GM18511 (cell line): ENCODE measurements around the gene ZBTB18.
"Not testable (repeated sequence)": the region's sequence is repeated elsewhere in the genome, so short reads cannot be mapped to it uniquely, and the experiment has no call there.

Source experiments
- ATAC-seq: cut with Tn5 transposase; IDR thresholded peaks from one replicate; pipeline ENCODE4 v1.9.1; 2021; ENCODE audit warnings: mild to moderate bottlenecking, moderate library complexity; ENCODE audit not compliant: unreplicated experiment

ZBTB18 gene

DNA sequence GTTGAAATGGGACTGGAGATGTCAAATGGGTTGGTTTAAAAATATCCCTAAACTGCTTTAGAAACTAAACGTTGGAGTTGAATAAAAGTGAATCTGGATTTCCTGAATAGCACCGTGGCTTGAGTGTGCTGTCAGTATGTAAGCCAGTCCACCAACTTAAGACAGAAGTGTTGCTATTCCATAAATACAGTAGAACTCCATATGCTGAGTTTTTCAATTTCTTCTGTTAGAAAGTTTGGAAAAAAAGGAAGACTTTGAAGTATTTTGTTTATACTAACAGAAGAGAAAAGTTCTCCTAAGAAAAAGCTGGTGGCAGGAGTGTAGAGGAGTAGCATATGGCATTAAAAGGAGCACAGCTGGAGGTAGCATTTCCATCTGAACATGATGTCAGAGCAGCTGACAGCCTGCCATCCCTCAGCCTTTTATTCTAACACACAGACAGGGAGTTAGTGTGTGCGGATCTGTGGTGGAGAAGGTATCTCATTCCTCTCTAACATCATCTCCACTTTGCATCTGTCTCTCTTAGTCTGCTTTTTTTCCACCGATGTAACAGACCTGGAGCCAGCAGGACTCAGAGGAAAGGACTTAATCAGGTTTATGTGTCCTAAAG lies at the start of gene ZBTB18:
ZBTB18 (plus strand) TSS at position 449 of the 610 bp plus-strand sequence; CDS start at position 598, 149 bp downstream.
- no peak for ATAC-seq

GRCh38 chr1:244002721-244003120 lies 48.4 kb upstream of the ZBTB18 start:
- ATAC-seq: no peak

GRCh38 chr1:244005455-244005854 lies 45.6 kb upstream of the ZBTB18 start:
- no peak for ATAC-seq

GRCh38 chr1:244006381-244006901 lies 44.6 kb upstream of the ZBTB18 start:
- ATAC-seq: no peak

DNA sequence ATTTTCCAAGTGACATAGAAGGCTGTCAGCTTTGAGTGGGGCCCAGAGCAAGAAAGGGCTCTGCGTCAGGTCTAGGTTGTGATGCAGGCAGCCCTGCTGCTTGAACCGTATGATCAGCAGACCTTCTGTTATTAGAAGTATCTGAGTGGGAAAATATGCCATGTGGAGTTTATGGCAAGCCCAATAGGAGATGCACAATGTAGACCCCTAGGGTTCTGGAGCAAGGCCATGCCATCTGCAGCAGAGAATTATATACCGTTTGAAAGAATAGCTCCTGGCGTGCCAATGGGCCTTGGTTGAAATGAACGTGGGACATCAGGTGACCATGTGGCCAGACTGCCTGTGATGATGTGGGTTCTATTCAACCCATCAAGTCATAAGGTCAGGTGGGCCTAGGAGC lies 44.1 kb upstream of the ZBTB18 start:
- no peak for ATAC-seq

- ATAC-seq: peak; percentile 58
Observed at GRCh38 chr1:244010191-244010590, 40.9 kb upstream of the ZBTB18 start.

- no peak for ATAC-seq
Observed at GRCh38 chr1:244010703-244011123, 40.4 kb upstream of the ZBTB18 start.

- ATAC-seq: no peak
Observed at GRCh38 chr1:244011271-244011670, 39.8 kb upstream of the ZBTB18 start.

DNA sequence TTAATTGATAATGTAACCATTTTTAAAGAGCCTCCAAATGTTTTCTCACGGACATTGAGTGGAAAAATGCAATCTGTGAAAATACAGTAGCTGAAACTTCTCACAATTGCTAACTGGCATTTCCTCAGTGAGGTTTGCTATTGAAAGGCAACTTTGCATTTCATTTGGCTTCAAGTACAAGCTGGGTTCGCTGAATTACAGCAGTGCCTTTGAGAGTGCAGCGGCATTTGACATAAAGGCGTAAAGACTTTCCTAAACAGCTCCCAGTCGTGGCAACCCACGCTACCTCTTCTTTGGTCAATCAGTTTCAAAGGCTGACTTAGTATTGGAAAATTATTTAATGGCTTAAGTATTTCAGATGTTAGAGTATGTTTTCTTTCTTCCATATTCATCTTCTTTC lies 39.3 kb upstream of the ZBTB18 start:
- ATAC-seq: no peak

- no peak for ATAC-seq
Observed at GRCh38 chr1:244012202-244012601, 38.9 kb upstream of the ZBTB18 start.

- no peak for ATAC-seq
Observed at GRCh38 chr1:244013100-244013499, 38.0 kb upstream of the ZBTB18 start.

- ATAC-seq: not testable (repeated sequence)
Observed at GRCh38 chr1:244014862-244015261, 36.2 kb upstream of the ZBTB18 start.

DNA sequence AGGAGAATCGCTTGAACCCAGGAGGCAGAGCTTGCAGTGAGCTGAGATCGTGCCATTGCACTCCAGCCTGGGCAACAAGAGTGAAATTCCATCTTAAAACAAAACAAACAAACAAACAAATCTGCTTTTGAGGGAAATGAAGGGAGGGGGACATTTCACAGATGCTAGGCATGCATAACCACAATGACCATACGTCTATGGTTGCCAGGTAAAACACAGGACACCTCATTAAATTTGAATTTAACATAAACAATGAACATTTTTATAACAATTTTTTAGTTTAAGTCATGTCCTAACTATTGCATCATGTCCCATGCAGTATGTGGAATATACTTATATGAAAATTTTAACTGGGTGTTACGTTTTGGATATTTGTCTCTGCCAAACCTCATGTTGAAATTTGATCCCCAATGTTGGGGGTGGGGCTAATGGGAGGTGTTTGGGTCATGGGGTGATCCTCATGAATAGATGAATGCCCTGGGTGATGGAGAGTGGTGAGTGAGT lies 31.0 kb upstream of the ZBTB18 start:
- ATAC-seq: no peak

DNA sequence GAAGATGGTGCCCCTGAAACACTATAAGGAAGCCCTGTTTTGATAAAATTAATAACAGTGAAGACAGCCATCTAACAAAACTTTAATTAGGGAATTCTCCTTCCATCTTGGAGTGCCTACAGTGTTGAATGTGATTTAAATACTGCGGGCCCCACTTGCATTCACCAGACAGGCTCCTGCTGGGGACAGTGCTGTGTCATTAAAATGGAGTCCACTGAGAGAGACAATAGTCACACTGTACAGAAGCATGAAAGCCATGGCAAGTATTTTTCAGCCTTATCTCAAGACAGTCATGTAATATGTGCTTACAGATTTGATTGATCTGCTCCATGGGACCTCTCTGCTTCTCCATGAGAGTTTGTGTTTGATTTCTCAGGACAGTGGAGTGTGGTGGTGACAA lies 29.7 kb upstream of the ZBTB18 start:
- ATAC-seq: no peak

DNA sequence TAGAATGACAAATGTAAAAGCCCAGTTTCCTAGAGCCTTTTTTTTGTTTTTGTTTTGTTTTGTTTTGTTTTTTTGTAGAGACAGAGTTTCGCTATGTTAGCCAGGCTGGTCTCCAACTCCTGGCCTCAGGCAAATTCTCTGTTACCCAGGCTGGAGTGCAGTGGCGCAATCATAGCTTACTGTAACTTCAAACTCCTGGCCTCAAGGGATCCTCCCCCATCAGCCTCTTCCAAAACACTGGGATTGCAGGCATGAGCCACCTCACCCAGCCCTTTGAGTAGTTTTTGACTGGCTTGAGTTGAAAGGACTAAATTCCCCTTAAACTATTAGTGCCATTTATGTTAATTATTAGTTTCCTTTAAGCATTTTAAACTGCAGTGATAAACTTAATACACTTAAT lies 28.8 kb upstream of the ZBTB18 start:
- no peak for ATAC-seq

DNA sequence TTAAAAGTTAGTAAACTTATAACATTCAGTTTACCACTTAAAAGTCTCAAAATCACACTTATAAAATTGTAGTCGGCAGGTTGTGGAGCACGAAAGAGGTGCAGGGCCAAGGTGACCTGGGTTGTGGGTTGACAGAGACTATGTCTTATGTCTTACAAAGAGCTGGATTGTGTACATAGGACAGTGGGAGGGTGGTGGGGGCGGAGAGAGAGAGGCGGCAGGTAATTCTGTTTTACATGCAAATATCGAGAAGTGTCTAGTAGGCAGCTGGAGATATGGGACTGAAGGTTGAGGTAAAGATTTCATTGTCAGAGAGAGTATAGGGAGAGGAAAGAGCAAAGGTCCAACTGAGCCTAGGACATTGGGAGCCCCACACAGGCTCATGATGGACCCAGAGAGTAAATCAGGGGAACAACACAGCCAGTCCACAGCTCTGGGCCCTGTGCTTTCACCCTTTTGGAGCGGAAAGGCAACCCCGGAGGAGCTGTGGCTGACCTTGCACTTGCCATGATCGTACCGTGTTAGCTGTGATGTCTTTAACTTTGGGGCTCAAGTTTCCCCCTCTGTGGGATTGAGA lies 28.1 kb upstream of the ZBTB18 start:
- no peak for ATAC-seq

- ATAC-seq: no peak
Observed at GRCh38 chr1:244027491-244028145, 23.5 kb upstream of the ZBTB18 start.

GRCh38 chr1:244028701-244029100 lies 22.4 kb upstream of the ZBTB18 start:
- no peak for ATAC-seq

DNA sequence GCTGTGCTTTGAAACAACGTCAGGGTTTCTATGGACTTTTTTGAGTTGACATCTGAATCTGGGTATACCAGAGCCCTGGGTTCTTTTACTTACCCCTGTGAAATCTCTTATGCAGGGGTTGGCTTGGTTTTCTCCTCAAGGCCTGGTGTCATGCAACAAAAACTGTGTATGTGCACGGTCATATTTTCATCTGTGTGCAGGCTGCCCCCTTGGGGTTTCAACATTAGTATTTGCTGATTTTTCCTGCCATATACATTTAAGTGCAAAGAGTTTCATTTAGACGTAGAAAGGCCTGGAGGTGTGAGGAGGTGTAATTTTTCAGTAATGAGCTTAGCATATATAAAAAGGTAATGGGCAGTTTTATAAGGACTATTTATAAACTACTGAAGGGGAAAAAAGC lies 22.0 kb upstream of the ZBTB18 start:
- no peak for ATAC-seq

DNA sequence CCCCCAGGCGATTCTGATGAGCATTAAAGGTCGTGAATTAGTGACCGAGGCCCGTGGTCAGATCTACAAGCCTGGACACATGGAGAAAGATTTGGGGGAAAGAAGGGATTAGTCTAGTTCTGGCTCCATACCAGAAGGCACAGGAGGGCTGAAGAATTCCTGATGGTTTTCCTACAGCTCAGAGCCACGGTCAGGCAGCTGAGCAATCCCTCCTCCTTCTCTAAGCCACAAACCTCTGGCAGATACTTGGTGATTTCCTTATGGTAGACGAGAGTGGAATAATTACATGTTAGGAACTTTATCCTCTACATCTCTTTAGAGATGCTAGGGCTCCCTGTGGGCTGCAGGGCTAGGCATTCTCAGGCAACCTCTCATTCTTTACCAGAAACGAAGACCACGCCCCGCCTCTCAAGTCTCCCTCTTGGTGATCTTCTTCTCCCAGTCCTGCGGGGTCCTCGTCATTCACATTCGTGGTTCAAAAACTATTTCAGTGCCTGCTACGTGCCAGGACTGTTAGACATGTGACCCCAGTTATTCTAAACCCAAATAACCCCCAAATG lies 20.5 kb upstream of the ZBTB18 start:
- no peak for ATAC-seq

- no peak for ATAC-seq
Observed at GRCh38 chr1:244035358-244035757, 15.7 kb upstream of the ZBTB18 start.

- no peak for ATAC-seq
Observed at GRCh38 chr1:244037252-244037651, 13.8 kb upstream of the ZBTB18 start.
